M059J (cell line): Measurements from ENCODE around the gene CNTNAP2. TPM values are rescaled to one million over a fixed set of nuclear protein-coding genes. Genes with fewer than 3 reads are reported as not detected.

Experiments used
- DNase-seq: peaks from one replicate; pipeline ENCODE4 v3.0.0-alpha.2; 2012; ENCODE audit warnings: low read depth
- total RNA-seq: library from RNA; depleted of rRNA; stranded (reverse); fragments of >200 nt; shearing (Covaris generic); gene quantifications from 2 replicates; pipeline ENCODE4 v1.2.3, GENCODE V29; 2014

Gene CNTNAP2
- total RNA-seq, 1 experiment from 2014 or later, result not detected

DNA sequence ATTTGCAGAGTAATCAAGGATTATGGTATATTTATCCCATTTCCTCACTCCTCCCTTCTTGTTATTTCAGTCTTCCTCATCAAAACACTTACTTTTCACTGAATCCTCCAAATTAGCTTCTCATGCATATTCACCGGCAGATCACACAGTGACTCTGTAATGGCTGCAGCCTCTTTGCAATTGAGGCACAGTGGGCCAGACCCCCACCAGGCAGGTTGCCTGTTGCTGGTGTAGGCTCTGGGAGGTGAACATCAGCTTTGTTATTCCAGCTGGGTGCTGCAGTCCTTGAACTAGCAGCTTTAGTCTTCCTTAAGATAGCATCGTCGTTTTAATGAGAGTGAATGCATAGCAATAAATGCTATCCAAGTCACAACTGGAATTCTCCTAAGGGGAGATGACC, 449.3 kb downstream of the CNTNAP2 start:
- DNase-seq, result no peak

GRCh38 chr7:146575903-146576302, 459.3 kb downstream of the CNTNAP2 start:
- no peak for DNase-seq

GRCh38 chr7:146591976-146592375, 475.4 kb downstream of the CNTNAP2 start:
- no peak for DNase-seq

GRCh38 chr7:146606628-146607027, 490.0 kb downstream of the CNTNAP2 start:
- DNase-seq, result no peak

GRCh38 chr7:146619641-146620040, 503.0 kb downstream of the CNTNAP2 start:
- DNase-seq, result no peak

DNA sequence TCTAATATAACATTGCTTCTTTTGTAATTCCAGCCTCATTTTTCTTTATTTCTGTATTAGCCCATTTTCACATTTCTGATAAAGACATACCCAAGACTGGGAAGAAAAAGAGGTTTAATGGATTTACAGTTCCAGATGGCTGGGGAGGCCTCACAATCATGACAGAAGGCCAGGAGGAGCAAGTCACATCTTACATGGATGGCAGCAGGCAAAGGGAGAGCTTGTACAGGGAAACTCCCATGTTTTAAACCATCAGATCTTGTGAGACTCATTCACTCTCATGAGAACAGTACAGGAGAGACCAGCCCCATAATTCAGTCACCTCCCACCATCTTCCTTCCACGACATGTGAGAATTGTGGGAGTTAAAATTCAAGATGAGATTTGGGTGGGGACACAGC, 510.3 kb downstream of the CNTNAP2 start:
- no peak for DNase-seq

- DNase-seq, result no peak
Observed at GRCh38 chr7:146635205-146636032, 518.8 kb downstream of the CNTNAP2 start.

GRCh38 chr7:146636033-146636356, 519.4 kb downstream of the CNTNAP2 start:
- no peak for DNase-seq

DNA sequence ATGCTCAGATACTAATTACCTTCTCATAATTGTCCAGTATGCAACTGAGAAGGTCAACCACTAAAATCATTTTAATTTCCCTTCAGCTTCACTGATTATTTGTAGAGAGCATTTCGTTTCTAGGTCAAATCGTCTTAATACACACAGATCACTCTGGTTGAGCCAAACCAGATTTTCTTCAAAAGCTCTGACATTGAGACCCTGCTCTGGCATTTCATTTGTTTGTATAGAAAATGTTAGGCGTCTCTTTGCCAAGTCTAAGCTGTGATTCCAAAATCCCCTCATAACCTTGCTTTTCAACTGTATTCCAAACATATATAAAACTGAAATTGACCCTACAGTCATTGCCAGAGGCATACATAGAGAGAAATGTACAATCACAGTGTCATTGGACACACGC, 520.0 kb downstream of the CNTNAP2 start:
- no peak for DNase-seq

- no peak for DNase-seq
Observed at GRCh38 chr7:146639291-146639690, 522.7 kb downstream of the CNTNAP2 start.

- DNase-seq, result no peak
Observed at GRCh38 chr7:146641491-146641890, 524.9 kb downstream of the CNTNAP2 start.

DNA sequence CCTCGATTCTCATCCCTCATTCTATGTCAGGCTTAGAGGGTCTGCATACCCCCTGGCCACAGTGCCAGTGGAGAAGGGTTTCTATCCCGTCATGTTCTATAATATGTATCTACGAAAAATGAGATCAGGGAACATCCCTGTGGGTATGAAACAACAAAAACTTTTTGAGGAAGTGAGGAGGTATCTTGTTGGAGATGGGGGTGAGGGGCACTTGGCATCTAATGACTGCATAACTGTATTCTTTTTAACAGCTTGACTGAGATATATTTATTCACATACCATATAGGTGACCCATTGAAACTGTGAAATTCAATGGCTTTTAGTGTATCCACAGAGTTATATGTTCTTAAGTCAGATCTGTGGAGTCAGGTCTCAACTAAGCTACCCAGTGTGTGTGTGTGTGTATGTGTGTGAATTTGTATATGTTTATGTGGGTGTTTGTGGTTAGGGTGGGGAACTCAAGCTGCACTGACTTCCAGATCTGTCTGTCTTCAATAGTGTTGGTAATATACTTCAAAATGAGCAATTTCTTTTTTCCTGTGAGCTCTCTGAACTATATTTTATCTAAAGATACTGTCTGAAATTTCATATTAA, 528.9 kb downstream of the CNTNAP2 start:
- DNase-seq, result no peak

DNA sequence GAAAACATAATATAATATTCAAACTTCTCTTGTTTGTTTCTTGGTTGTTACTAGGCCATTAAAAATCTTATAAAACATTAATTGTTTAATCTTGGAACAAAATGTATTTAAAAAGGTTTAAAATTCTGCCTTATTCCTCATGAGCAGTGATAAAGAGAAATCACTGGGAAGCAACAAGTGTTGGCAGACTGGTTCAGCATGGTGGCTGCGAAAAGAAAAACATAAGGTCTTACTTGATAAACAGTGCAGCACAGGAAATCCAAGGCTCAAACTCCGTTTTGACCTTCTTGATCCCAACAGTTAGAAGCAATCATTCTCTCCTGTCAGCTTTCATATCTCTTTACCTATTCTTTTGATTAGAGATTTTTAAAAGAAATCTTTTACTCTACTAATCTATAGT, 530.8 kb downstream of the CNTNAP2 start:
- no peak for DNase-seq

GRCh38 chr7:146652176-146652575, 535.6 kb downstream of the CNTNAP2 start:
- no peak for DNase-seq

DNA sequence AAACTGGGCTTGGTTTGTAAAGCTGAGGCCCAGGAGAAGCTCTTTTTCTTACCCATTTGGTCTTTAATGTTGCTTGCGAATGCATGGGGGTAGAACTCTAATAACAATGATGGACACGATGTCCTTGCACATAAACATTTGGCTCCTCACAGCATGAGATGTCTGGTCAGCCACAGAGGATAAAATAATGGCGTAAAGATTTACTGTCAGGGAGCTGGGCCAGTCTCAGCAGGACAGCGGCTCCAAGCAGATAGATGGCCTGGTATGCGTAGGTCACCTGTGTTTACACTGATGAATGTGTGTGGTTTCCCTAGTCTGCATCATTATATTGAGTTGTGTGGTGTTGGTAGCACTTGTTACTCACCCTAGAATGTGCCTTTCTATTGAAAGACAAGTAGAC, 537.4 kb downstream of the CNTNAP2 start:
- DNase-seq, result no peak

- DNase-seq, result peak; percentile 13
Observed at GRCh38 chr7:146655928-146656797, 539.6 kb downstream of the CNTNAP2 start.

GRCh38 chr7:146656988-146657387, 540.4 kb downstream of the CNTNAP2 start:
- no peak for DNase-seq

GRCh38 chr7:146658604-146659003, 542.0 kb downstream of the CNTNAP2 start:
- DNase-seq, result no peak

GRCh38 chr7:146659732-146660131, 543.1 kb downstream of the CNTNAP2 start:
- DNase-seq, result no peak

GRCh38 chr7:146660839-146661238, 544.2 kb downstream of the CNTNAP2 start:
- DNase-seq, result no peak

DNA sequence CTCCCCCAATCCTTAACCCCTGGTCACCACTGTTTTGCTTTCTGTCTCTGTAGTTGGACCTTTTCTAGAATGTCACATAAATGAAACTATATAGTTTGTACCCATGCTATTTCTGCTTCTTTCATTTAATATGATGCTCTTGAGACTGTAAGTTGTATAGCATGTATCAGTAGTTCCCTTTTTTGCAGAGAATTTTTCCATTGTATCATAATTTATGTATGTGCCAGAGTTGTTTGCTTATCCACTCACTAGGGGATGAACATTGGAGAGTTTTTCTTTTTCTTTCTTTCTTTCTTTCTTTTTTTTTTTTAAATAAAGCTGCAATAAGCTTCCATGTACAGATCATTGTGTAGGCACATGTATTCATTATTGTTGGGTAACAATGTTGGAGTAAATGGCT, 544.8 kb downstream of the CNTNAP2 start:
- DNase-seq, result no peak

DNA sequence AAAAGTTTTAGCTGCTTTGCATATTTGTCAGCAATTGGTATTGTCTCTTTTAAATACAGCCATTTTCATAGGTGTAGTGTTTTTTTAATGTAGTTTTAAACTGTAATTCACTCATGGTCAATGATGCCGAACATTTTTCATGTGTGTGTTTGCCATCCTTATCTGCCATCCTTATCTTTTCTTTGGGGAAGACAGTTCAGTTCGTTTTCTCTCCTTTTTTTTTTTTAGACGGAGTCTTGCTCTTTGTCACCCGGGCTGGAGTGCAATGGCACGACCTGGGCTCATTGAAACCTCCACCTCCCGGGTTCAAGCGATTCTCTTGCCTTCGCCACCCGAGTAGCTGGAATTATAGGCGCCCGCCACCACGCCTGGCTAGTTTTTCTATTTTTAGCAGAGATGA, 545.3 kb downstream of the CNTNAP2 start:
- DNase-seq, result no peak

DNA sequence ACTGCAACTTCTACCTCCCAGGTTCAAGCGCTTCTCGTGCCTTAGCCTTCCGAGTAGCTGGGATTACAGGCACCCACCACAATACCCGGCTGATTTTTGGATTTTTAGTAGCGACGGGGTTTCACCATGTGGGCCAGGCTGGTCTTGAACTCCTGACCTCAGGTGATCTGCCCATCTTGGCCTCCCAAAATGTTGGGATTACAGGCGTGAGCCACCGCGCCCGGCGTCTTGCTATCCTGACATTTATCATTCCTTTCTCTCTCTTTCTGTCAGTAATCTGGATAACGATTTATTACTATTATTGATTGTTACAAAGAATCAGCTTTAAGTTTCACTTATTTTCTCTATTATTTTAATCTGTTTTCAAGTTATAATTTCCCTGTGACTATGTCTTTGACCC, 548.4 kb downstream of the CNTNAP2 start:
- DNase-seq, result no peak
